ENCODE data around the gene TEAD1. TPM values are rescaled to one million over a fixed set of nuclear protein-coding genes. Genes with fewer than 3 reads are reported as not detected.

The TEAD1 gene
- total and polyA plus RNA-seq, 9 of the 15 experiments (the other 6 are each of a cell fraction or from before 2014, with no cell fraction given) = 1.7 to 17.7 (median 10.8) TPM

DNA sequence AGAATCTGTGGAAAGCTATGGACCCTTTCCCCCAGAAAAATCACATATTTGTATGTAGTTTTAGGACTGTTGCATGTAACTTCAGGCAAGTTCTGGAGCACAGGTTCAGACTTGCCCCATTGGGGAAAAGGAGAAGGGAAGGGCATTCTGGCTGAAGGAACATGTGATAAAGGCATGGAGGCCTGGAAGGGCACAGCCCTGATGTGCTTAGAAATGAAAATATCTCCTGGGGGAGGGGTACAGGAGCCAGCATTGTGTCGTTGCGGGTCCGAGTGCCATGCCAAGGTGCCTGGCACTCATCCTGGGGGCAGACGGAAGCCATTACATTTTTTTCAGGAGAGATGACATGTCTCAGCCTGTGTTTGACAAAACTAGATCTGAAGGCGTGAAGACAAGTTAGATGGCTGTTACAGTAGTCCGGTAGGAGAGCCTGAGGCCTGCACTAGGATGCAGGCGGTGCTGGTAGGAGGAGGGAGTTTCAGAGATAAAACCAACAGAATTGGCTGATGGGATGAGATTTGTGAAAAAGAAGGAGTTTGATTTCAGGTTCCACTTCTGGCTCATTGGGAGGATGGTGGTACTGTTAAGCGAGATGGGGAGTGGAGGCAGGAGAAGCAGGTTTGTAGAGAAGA lies 96.9 kb downstream of the TEAD1 start (continued):
- TF ChIP-seq KLF13 (tag; IDR thresholded peaks at IDR 0.05; ENCODE audit: borderline replicate concordance, low read depth) = no peak
- no peak for TF ChIP-seq DDX20 (tag; IDR thresholded peaks at IDR 0.05; ENCODE audit: low read depth)
- no peak for TF ChIP-seq CHCHD3 (CRISPR knock-in tag; IDR thresholded peaks at IDR 0.05)
- TF ChIP-seq, protein P1, sequence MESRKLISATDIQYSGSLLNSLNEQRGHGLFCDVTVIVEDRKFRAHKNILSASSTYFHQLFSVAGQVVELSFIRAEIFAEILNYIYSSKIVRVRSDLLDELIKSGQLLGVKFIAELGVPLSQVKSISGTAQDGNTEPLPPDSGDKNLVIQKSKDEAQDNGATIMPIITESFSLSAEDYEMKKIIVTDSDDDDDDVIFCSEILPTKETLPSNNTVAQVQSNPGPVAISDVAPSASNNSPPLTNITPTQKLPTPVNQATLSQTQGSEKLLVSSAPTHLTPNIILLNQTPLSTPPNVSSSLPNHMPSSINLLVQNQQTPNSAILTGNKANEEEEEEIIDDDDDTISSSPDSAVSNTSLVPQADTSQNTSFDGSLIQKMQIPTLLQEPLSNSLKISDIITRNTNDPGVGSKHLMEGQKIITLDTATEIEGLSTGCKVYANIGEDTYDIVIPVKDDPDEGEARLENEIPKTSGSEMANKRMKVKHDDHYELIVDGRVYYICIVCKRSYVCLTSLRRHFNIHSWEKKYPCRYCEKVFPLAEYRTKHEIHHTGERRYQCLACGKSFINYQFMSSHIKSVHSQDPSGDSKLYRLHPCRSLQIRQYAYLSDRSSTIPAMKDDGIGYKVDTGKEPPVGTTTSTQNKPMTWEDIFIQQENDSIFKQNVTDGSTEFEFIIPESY (CRISPR knock-in tag; IDR thresholded peaks at IDR 0.05) = no peak
- no peak for TF ChIP-seq TGIF2 (CRISPR knock-in tag; IDR thresholded peaks at IDR 0.05)

DNA sequence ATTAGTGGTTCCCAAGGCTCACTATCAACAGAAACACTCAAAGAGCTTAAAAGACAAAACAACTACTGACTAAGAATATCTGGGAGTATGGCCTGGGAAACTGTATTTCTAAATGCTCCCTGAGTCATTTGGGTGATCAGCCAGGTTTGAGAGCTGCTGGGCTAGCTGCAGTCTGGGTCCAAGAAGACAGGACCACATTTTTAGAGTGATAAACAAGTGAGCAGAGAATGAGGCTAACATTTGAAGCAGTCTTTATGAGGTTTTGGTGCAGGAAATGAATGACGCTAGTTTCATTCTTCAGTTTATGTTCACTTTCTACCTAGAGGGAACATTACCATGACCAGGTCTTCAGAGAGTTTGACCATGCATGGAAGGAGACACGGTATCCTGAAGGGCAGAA lies 97.7 kb downstream of the TEAD1 start:
- intact Hi-C loops (cut with micrococcal nuclease) = no loop called here
- Histone ChIP-seq H3K9me1 (ENCODE audit: control insufficient read depth, insufficient read depth, low read length) (no peaks in the 10 kb centered on the region), H3K27ac (ENCODE audit: extremely low read depth, low read depth, low read length) (no peak overlapping the region), H3K9me3 (replicated peaks; ENCODE audit: control insufficient read depth, insufficient read depth, low read depth, low read length) (no peaks in the 10 kb centered on the region), H3K36me3 (ENCODE audit: control insufficient read depth, insufficient read depth, low read length) (no peaks in the 10 kb centered on the region), H3K4me3 (no peak overlapping the region), H3K27me3 (ENCODE audit: control insufficient read depth in 2 of 2, insufficient read depth in 2 of 2, low read length in 2 of 2) (no peaks in the 10 kb centered on the region), H3K9ac (ENCODE audit: insufficient read depth in 1 of 2, low read depth in 2 of 2, low read length in 2 of 2) (no peak overlapping the region), H3K4me2 (ENCODE audit: insufficient read depth, low read length) (no peak overlapping the region), H4K20me1 (replicated peaks; ENCODE audit: control insufficient read depth, insufficient read depth, low read length) (no peaks in the 10 kb centered on the region), H3K79me2 (ENCODE audit: control insufficient read depth, insufficient read depth, low read length) (peaks cover 5% of the 10 kb centered on the region; the same call in 1 of the 3 replicates), H3K4me1 (replicated peaks in 1 of 2; ENCODE audit: control insufficient read depth in 2 of 2, insufficient read depth in 2 of 2, low read length in 2 of 2) (peaks cover 0 to 17% of the 10 kb centered on the region in 2 experiments; a peak in 3 of 5 replicates), H2AFZ (ENCODE audit: low read depth, low read length) (no peak overlapping the region)
- POLR2A ChIA-PET = no interaction called here
- DNase-seq (ENCODE audit: extremely low read depth in 1 of 4, low spot score in 3 of 4) = no peak
- in situ Hi-C loops (cut with MboI) = no loop called here
- 77% methylated on average over 2 of the region's 2 CpGs for WGBS (ENCODE audit: insufficient coverage, low coverage, missing lambda C conversion rate)
- CTCF ChIA-PET (ENCODE audit: low intra/inter-chr PET ratio) = no interaction called here
- BruUV-seq (replicated peaks) = no TSS peak
- FAIRE-seq = no peak
- no peak for ATAC-seq
- TF ChIP-seq ZNF79 (CRISPR knock-in tag; IDR thresholded peaks at IDR 0.05; ENCODE audit: low read depth) = no peak
- TF ChIP-seq, protein P2, sequence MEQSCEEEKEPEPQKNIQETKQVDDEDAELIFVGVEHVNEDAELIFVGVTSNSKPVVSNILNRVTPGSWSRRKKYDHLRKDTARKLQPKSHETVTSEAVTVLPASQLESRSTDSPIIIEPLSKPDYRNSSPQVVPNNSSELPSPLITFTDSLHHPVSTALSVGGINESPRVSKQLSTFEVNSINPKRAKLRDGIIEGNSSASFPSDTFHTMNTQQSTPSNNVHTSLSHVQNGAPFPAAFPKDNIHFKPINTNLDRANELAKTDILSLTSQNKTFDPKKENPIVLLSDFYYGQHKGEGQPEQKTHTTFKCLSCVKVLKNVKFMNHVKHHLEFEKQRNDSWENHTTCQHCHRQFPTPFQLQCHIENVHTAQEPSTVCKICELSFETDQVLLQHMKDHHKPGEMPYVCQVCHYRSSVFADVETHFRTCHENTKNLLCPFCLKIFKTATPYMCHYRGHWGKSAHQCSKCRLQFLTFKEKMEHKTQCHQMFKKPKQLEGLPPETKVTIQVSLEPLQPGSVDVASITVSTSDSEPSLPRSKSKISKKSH (CRISPR knock-in tag; IDR thresholded peaks at IDR 0.05) = no peak
- TF ChIP-seq ILF3 (IDR thresholded peaks at IDR 0.05; ENCODE audit: borderline replicate concordance) = no peak
- TF ChIP-seq STAT5B (CRISPR knock-in tag; IDR thresholded peaks at IDR 0.05) = no peak
- TF ChIP-seq POLR2B (IDR thresholded peaks at IDR 0.05; ENCODE audit: low read depth, partially characterized antibody) = no peak
- TF ChIP-seq E2F3 (CRISPR knock-in tag; IDR thresholded peaks at IDR 0.05) = no peak
- TF ChIP-seq, protein P3, sequence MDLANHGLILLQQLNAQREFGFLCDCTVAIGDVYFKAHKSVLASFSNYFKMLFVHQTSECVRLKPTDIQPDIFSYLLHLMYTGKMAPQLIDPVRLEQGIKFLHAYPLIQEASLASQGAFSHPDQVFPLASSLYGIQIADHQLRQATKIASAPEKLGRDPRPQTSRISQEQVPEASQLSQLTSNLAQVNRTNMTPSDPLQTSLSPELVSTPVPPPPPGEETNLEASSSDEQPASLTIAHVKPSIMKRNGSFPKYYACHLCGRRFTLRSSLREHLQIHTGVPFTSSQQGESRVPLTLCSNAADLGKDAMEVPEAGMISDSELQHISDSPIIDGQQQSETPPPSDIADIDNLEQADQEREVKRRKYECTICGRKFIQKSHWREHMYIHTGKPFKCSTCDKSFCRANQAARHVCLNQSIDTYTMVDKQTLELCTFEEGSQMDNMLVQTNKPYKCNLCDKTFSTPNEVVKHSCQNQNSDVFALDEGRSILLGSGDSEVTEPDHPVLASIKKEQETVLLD (IDR thresholded peaks at IDR 0.05) = no peak
- no peak for TF ChIP-seq ESRRB (CRISPR knock-in tag; IDR thresholded peaks at IDR 0.05; ENCODE audit: borderline replicate concordance)
- no peak for TF ChIP-seq SREBF2 (CRISPR knock-in tag; IDR thresholded peaks at IDR 0.05)
- TF ChIP-seq TEAD4 (IDR thresholded peaks at IDR 0.05; ENCODE audit: low read length) = no peak
- no peak for TF ChIP-seq TEAD4 (CRISPR knock-in tag; IDR thresholded peaks at IDR 0.05; ENCODE audit: borderline replicate concordance)
- no peak for TF ChIP-seq RHOXF2B (CRISPR knock-in tag; conservative IDR thresholded peaks at IDR 0.05)
